ENCODE results near the gene MYOM3.
A peak's percentile ranks its signal among the peaks of the same experiment; 100 is the strongest.

Gene MYOM3

GRCh38 chr1:24139841-24140425 lies 28.0 kb upstream of the MYOM3 start:
- DNase-seq (ENCODE audit: low read depth, low spot score): no peak
- H3K27ac ChIP-seq: no peak overlapping the region

GRCh38 chr1:24139222-24139489 lies 27.2 kb upstream of the MYOM3 start:
- no peak for DNase-seq (ENCODE audit: low read depth, low spot score)
- no peak overlapping the region for H3K27ac ChIP-seq

GRCh38 chr1:24138476-24139221 lies 26.7 kb upstream of the MYOM3 start:
- H3K27ac ChIP-seq: no peak overlapping the region
- DNase-seq (ENCODE audit: low read depth, low spot score): no peak

- DNase-seq (ENCODE audit: low read depth, low spot score): no peak
- H3K27ac ChIP-seq: no peak overlapping the region
Measured at GRCh38 chr1:24136956-24137539, 25.1 kb upstream of the MYOM3 start.

- DNase-seq (ENCODE audit: low read depth, low spot score): no peak
- H3K27ac ChIP-seq: no peak overlapping the region
Measured at GRCh38 chr1:24134376-24134775, 22.4 kb upstream of the MYOM3 start.

- no peak overlapping the region for H3K27ac ChIP-seq
- DNase-seq (ENCODE audit: low read depth, low spot score): no peak
Measured at GRCh38 chr1:24133819-24134218, 21.9 kb upstream of the MYOM3 start.

- DNase-seq (ENCODE audit: low read depth, low spot score): no peak
- no peak overlapping the region for H3K27ac ChIP-seq
Measured at GRCh38 chr1:24130385-24130784, 18.4 kb upstream of the MYOM3 start.

GRCh38 chr1:24127801-24128363 lies 15.9 kb upstream of the MYOM3 start:
- no peak for DNase-seq (ENCODE audit: low read depth, low spot score)

GRCh38 chr1:24127134-24127800 lies 15.3 kb upstream of the MYOM3 start:
- no peak for DNase-seq (ENCODE audit: low read depth, low spot score)

More at GRCh38 chr1:24127801-24128363, 15.9 kb upstream of the MYOM3 start:
- H3K27ac ChIP-seq: no peak overlapping the region

GRCh38 chr1:24126672-24127023 lies 14.7 kb upstream of the MYOM3 start:
- no peak overlapping the region for H3K27ac ChIP-seq
- no peak for DNase-seq (ENCODE audit: low read depth, low spot score)

More at GRCh38 chr1:24127134-24127800, 15.3 kb upstream of the MYOM3 start:
- no peak overlapping the region for H3K27ac ChIP-seq

GRCh38 chr1:24126018-24126671 lies 14.2 kb upstream of the MYOM3 start:
- H3K27ac ChIP-seq: no peak overlapping the region
- no peak for DNase-seq (ENCODE audit: low read depth, low spot score)

- DNase-seq (ENCODE audit: low read depth, low spot score): no peak
- H3K27ac ChIP-seq: no peak overlapping the region
Measured at GRCh38 chr1:24125456-24125855, 13.5 kb upstream of the MYOM3 start.

GRCh38 chr1:24124980-24125379 lies 13.0 kb upstream of the MYOM3 start:
- H3K27ac ChIP-seq: no peak overlapping the region
- no peak for DNase-seq (ENCODE audit: low read depth, low spot score)

- DNase-seq (ENCODE audit: low read depth, low spot score): no peak
- H3K27ac ChIP-seq: no peak overlapping the region
Measured at GRCh38 chr1:24123611-24124010, 11.7 kb upstream of the MYOM3 start.

- H3K27ac ChIP-seq: no peak overlapping the region
- DNase-seq (ENCODE audit: low read depth, low spot score): no peak
Measured at GRCh38 chr1:24122776-24123175, 10.8 kb upstream of the MYOM3 start.

- no peak overlapping the region for H3K27ac ChIP-seq
- no peak for DNase-seq (ENCODE audit: low read depth, low spot score)
Measured at GRCh38 chr1:24121406-24121805, 9.5 kb upstream of the MYOM3 start.

GRCh38 chr1:24120965-24121364 lies 9.0 kb upstream of the MYOM3 start:
- H3K27ac ChIP-seq: peak overlapping the region; percentile 85
- DNase-seq (ENCODE audit: low read depth, low spot score): no peak

- peak overlapping the region; percentile 85 for H3K27ac ChIP-seq
- DNase-seq (ENCODE audit: low read depth, low spot score): peak; percentile 29
Measured at GRCh38 chr1:24119859-24120756, 8.2 kb upstream of the MYOM3 start.

GRCh38 chr1:24119489-24119858 lies 7.5 kb upstream of the MYOM3 start:
- no peak for DNase-seq (ENCODE audit: low read depth, low spot score)

More at GRCh38 chr1:24119489-24119858, 7.5 kb upstream of the MYOM3 start:
- peak overlapping the region; percentile 85 for H3K27ac ChIP-seq
